ENCODE results near the gene GLIS1.

The GLIS1 gene

GRCh38 chr1:53552981-53553733 lies 185.8 kb downstream of the GLIS1 start:
- TF ChIP-seq CTCF (IDR thresholded peaks at IDR 0.05; ENCODE audit: low read depth, low read length, missing control alignments), result no peak
- DNase-seq (ENCODE audit: extremely low read depth, low read depth), result no peak
- H3K4me3 ChIP-seq (replicated peaks; ENCODE audit: low read depth, low read length), result no peak overlapping the region

DNA sequence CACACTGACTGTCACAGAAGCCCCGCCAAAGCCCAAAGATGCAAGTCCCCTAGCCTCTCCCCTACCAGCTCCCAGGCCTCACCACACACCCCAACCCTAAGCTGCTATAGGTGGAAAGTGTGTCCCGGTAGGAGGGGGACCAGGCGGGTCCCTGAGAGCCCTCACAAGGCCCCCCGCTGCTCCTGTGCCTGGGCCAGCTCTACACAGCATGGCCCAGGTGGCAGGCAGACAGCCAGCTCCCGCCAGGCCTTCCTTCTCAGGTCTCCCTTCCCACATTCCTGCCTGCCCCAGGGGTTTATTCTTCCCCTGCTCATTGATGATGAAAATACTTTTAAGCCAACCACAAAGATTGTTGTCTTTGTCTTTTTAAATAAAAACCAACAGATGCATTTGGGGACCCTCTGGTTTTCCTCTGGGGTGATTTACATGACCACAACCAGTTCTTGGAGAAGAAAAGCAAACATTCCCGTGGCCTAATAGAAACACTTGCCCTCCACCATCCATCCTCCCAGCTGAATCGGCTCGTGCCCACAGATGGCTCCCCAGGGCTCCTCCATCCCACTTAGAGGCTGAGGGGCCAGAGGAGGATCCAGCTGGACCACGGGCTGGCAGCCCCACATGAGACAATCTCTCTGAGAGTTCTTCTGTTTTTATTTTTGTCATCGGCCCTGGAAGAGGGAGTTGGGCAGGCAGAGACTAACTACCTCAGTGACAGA lies 186.7 kb downstream of the GLIS1 start:
- no peak for TF ChIP-seq CTCF (IDR thresholded peaks at IDR 0.05; ENCODE audit: low read depth, low read length, missing control alignments)
- no peak for DNase-seq (ENCODE audit: extremely low read depth, low read depth)
- H3K4me3 ChIP-seq (replicated peaks; ENCODE audit: low read depth, low read length), result no peak overlapping the region

GRCh38 chr1:53551428-53551995 lies 187.5 kb downstream of the GLIS1 start:
- no peak for DNase-seq (ENCODE audit: extremely low read depth, low read depth)
- TF ChIP-seq CTCF (IDR thresholded peaks at IDR 0.05; ENCODE audit: low read depth, low read length, missing control alignments), result no peak
- H3K4me3 ChIP-seq (replicated peaks; ENCODE audit: low read depth, low read length), result no peak overlapping the region

DNA sequence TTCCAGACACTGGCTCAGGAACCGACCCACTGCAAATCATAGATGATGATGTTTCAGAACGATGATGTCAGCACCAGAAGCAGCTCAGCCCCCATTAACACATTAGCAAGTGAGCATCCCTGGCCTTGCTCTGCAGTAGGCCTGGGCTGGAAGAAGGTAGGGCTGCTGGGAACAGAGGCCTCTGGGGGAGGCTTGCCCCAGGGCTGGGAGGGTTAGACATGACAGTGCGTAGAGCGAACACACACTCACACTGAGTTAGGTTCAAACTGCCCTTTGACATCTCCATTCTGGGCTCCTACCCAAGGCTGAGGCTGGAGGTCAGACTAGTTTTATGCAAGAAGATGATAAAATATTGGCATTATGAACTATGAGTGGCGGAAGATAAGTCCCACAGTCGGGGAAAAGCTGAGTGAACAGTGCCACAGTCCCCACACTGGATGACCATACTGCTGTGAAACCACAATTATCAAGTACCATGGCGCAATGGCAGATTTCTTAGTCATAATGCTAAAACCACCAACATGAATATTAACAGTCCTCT lies 188.7 kb downstream of the GLIS1 start:
- no peak for TF ChIP-seq CTCF (IDR thresholded peaks at IDR 0.05; ENCODE audit: low read depth, low read length, missing control alignments)
- no peak for DNase-seq (ENCODE audit: extremely low read depth, low read depth)
- no peak overlapping the region for H3K4me3 ChIP-seq (replicated peaks; ENCODE audit: low read depth, low read length)

GRCh38 chr1:53549781-53550180 lies 189.2 kb downstream of the GLIS1 start:
- H3K4me3 ChIP-seq (replicated peaks; ENCODE audit: low read depth, low read length), result no peak overlapping the region
- no peak for DNase-seq (ENCODE audit: extremely low read depth, low read depth)
- TF ChIP-seq CTCF (IDR thresholded peaks at IDR 0.05; ENCODE audit: low read depth, low read length, missing control alignments), result no peak

GRCh38 chr1:53549287-53549686 lies 189.7 kb downstream of the GLIS1 start:
- no peak overlapping the region for H3K4me3 ChIP-seq (replicated peaks; ENCODE audit: low read depth, low read length)
- TF ChIP-seq CTCF (IDR thresholded peaks at IDR 0.05; ENCODE audit: low read depth, low read length, missing control alignments), result no peak

More at GRCh38 chr1:53549287-53549686, 189.7 kb downstream of the GLIS1 start:
- DNase-seq (ENCODE audit: extremely low read depth, low read depth), result no peak

All from HFF-Myc (cell line).